Gastroesophageal sphincter (tissue), 3 donors: ENCODE data around the gene PSMD8.

Source experiments
- EP300 ChIP-seq: sonication (generic); formaldehyde crosslinking; IDR thresholded peaks from one replicate; pipeline ENCODE4 v1.6.1; 2017; ENCODE audit warnings: antibody characterized with exemption, mild to moderate bottlenecking
- POLR2A ChIP-seq, 2 donors: fragments of 450-650 bp; IDR thresholded peaks; one replicate each; pipeline ENCODE4 v1.6.1; 2017; ENCODE audit warnings: antibody characterized with exemption in 2 of 2, mild to moderate bottlenecking in 2 of 2, moderate library complexity in 1 of 2
- POLR2AphosphoS5 ChIP-seq: sonication (generic); formaldehyde crosslinking; IDR thresholded peaks from one replicate; pipeline ENCODE4 v1.6.1; 2017; ENCODE audit warnings: antibody characterized with exemption
- TF ChIP-seq, protein P1 (sequence below), 4 experiments: fragments of 200-600 bp in 2 of 4; fragments of 450-650 bp in 2 of 4; sonication (generic) in 1 of 4; IDR thresholded peaks; one replicate each; pipeline ENCODE4 v1.5.1; 2017 to 2019; ENCODE audit warnings: antibody characterized with exemption in 4 of 4, mild to moderate bottlenecking in 2 of 4, moderate library complexity in 2 of 4

GRCh38 chr19:38378866-38379265 lies 4.5 kb downstream of the PSMD8 start:
- TF ChIP-seq POLR2A (IDR thresholded peaks at IDR 0.05) (no peak), EP300 (no peak), POLR2AphosphoS5 (no peak)
- TF ChIP-seq, protein P1, sequence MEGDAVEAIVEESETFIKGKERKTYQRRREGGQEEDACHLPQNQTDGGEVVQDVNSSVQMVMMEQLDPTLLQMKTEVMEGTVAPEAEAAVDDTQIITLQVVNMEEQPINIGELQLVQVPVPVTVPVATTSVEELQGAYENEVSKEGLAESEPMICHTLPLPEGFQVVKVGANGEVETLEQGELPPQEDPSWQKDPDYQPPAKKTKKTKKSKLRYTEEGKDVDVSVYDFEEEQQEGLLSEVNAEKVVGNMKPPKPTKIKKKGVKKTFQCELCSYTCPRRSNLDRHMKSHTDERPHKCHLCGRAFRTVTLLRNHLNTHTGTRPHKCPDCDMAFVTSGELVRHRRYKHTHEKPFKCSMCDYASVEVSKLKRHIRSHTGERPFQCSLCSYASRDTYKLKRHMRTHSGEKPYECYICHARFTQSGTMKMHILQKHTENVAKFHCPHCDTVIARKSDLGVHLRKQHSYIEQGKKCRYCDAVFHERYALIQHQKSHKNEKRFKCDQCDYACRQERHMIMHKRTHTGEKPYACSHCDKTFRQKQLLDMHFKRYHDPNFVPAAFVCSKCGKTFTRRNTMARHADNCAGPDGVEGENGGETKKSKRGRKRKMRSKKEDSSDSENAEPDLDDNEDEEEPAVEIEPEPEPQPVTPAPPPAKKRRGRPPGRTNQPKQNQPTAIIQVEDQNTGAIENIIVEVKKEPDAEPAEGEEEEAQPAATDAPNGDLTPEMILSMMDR (IDR thresholded peaks at IDR 0.05) = no peak
